Measurements from ENCODE around the gene SH3BGRL2. TPM values are rescaled to one million over a fixed set of nuclear protein-coding genes. Genes with fewer than 3 reads are reported as not detected.

The SH3BGRL2 gene
- total and polyA plus RNA-seq, 2 of the 8 experiments (the other 6 are each of a cell fraction or from before 2014, with no cell fraction given) = 6.0 to 20.3 TPM

DNA sequence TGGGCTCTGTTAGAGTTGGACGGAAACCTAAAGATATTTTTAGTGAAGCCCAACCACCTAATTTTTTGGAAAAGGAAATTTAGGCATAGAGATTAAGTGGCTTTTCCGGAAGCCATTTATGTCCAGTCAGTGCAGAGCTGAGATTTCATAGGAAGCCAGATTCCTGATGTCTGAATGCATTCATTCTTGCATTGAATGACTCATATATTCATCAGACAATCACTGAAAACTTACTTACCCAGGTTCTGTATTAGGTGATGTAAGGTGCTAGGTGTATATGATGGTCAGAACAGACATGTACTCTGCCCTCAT is 4.1 kb downstream of the SH3BGRL2 start:
- peaks cover 2 to 6% of the 10 kb centered on the region in 2 experiments for H4K20me1 ChIP-seq (replicated peaks in 1 of 2; ENCODE audit: control insufficient read depth in 1 of 2, insufficient read depth in 2 of 2, low read length in 2 of 2)
- H3K27ac ChIP-seq (ENCODE audit: low read depth, low read length) = no peak overlapping the region
- no peak overlapping the region for H3K14ac ChIP-seq (ENCODE audit: insufficient read length)
- H3K23ac ChIP-seq (ENCODE audit: insufficient read length) = no peak overlapping the region
- TF ChIP-seq SUZ12 (IDR thresholded peaks at IDR 0.05; ENCODE audit: low read length) (no peak), SIX5 (IDR thresholded peaks at IDR 0.05; ENCODE audit: low read depth, low read length) (no peak), JUND (IDR thresholded peaks at IDR 0.05; ENCODE audit: low read length) (no peak), BRCA1 (IDR thresholded peaks at IDR 0.05; ENCODE audit: low read depth, low read length) (no peak), EZH2 (IDR thresholded peaks at IDR 0.05; ENCODE audit: low read depth, low read length, severe bottlenecking) (no peak), ASH2L (IDR thresholded peaks at IDR 0.05; ENCODE audit: low read length) (no peak), EP300 (IDR thresholded peaks at IDR 0.05; ENCODE audit: borderline replicate concordance in 1 of 2, low read depth in 2 of 2, low read length in 2 of 2) (no peak), TBP (IDR thresholded peaks at IDR 0.05; ENCODE audit: low read depth, low read length) (no peak), TCF12 (IDR thresholded peaks at IDR 0.05; ENCODE audit: low read depth, low read length) (no peak), GABPA (IDR thresholded peaks at IDR 0.05; ENCODE audit: borderline replicate concordance, insufficient read depth, low read length) (no peak)
- DNase-seq (ENCODE audit: low read depth in 1 of 2, low spot score in 2 of 2) (no peak), FAIRE-seq (no peak)
- no peak overlapping the region for H2AFZ ChIP-seq (ENCODE audit: low read length)
- H3K9ac ChIP-seq (replicated peaks in 1 of 4; ENCODE audit: extremely low read depth in 1 of 4, low read depth in 3 of 4, low read length in 3 of 4) = no peak overlapping the region
- H4K8ac ChIP-seq (ENCODE audit: extremely low read depth, insufficient read depth, low read length) = no peak overlapping the region
- H2BK5ac ChIP-seq (ENCODE audit: low read depth, low read length) = no peak overlapping the region
- no peaks in the 10 kb centered on the region for H3K9me3 ChIP-seq (ENCODE audit: insufficient read depth in 2 of 2, low read depth in 1 of 2, low read length in 1 of 2)
- whole genome bisulfite sequencing, 2 experiments (ENCODE audit: extremely low coverage in 1 of 2, insufficient coverage in 1 of 2, insufficient read length in 1 of 2, insufficient replicate concordance in 2 of 2, low coverage in 1 of 2, low lambda C conversion rate in 2 of 2, missing lambda C conversion rate in 1 of 2) = 89% methylated on average over 2 of the region's 2 CpGs; no CpG with 5 or more reads in 1 of the 2 experiments
- no peak overlapping the region for H2BK15ac ChIP-seq (ENCODE audit: low read length)
- no peak overlapping the region for H3K4ac ChIP-seq (replicated peaks; ENCODE audit: insufficient read length, low read depth, low read length)
- ChIA-PET CTCF (ENCODE audit: partially characterized antibody) (interaction anchor here (0.9 to 2.0 kb wide), 5 partner anchors 8 to 148 kb away, joined by 3 to 6 read pairs (median 3); no protein-coding TSS in a partner anchor), POLR2A (ENCODE audit: partially characterized antibody) (no interaction called here)
- H3K4me1 ChIP-seq (replicated peaks in 1 of 4; ENCODE audit: control insufficient read depth in 3 of 4, insufficient read depth in 4 of 4, low read length in 3 of 4) = peaks cover 0 to 3% (median 0%) of the 10 kb centered on the region in 4 experiments; a peak in 2 of 7 replicates
- no peak overlapping the region for H2BK120ac ChIP-seq (replicated peaks; ENCODE audit: low read depth, low read length)
- no peak overlapping the region for H4K5ac ChIP-seq (ENCODE audit: insufficient read length, low read depth, low read length)
- H3K36me3 ChIP-seq (ENCODE audit: control insufficient read depth in 2 of 4, insufficient read depth in 4 of 4, low read length in 3 of 4) = no peaks in the 10 kb centered on the region
- H3K27me3 ChIP-seq (replicated peaks in 1 of 4; ENCODE audit: control insufficient read depth in 3 of 4, extremely low read depth in 1 of 4, insufficient read depth in 3 of 4, low read length in 3 of 4) = peaks cover 0 to 2% (median 0%) of the 10 kb centered on the region in 4 experiments; a peak in 1 of 7 replicates
- no peaks in the 10 kb centered on the region; the same call in 1 of the 2 replicates for H3K79me1 ChIP-seq (ENCODE audit: low read depth, low read length)
- no peak overlapping the region for H3K56ac ChIP-seq (replicated peaks; ENCODE audit: insufficient read length, low read depth, low read length)
- H4K91ac ChIP-seq (replicated peaks; ENCODE audit: insufficient read length, low read length) = no peak overlapping the region
- peaks cover 8% of the 10 kb centered on the region; the same call in 1 of the 2 replicates for H3K23me2 ChIP-seq (ENCODE audit: low read depth, low read length)
- no peak overlapping the region for H2BK12ac ChIP-seq (ENCODE audit: low read depth, low read length)
- H2BK20ac ChIP-seq (ENCODE audit: low read length) = no peak overlapping the region; the same call in 1 of the 2 replicates
- H3K4me2 ChIP-seq (ENCODE audit: insufficient read depth in 1 of 2, low read depth in 2 of 2, low read length in 2 of 2) = no peak overlapping the region
- H3K18ac ChIP-seq (ENCODE audit: extremely low read depth, low read length) = no peak overlapping the region
- H2AK5ac ChIP-seq (ENCODE audit: low read depth, low read length) = no peak overlapping the region
- no peak overlapping the region for H3K4me3 ChIP-seq (ENCODE audit: extremely low read depth in 1 of 4, insufficient read depth in 2 of 4, low read depth in 3 of 4, low read length in 4 of 4)
- H3K79me2 ChIP-seq (ENCODE audit: control insufficient read depth in 1 of 2, insufficient read depth in 2 of 2, low read length in 2 of 2) = no peaks in the 10 kb centered on the region; a peak in 1 of 4 replicates

All from H1 (cell line).